HS-5 (cell line): ENCODE measurements around the gene FBXO39.
"Not testable (repeated sequence)": the region's sequence is repeated elsewhere in the genome, so short reads cannot be mapped to it uniquely, and the experiment has no call there.

Experiments
- DNase-seq: peaks from one replicate; pipeline ENCODE4 v3.0.0-alpha.2; 2012; ENCODE audit warnings: low read depth

Gene FBXO39

DNA sequence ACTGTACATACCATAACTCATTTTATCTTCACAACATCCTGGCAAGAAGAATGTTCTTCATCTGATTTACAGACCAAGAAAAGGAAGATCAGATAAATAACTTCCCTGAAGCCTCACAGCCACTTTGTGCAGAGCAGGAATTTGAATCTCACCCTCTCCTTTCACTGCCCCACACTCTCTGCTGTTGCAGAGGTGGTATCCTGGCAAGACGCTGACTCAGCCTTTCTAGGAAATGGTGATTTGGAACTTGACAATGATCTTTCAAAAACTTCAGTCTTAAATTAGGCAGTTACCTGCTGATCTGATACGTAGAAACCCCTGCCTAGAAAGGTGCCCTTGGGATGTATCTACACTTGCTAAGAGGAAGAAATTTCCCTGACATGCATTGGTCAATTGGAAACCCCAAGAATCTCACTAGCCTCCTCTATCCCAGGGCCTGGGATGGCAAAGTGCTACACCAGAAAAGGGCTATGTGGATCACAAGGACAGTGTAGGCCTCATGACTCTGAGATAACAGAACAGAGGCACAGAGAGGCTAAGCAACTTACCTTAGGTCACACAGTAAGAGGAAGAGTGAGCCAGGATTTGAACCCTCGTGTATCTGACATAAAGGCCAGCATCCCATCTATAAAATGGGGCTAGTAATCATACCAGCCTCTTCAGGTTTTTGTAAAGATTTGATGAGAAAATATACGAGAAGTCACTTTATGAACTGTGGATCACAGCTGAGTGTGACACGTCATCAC is 17.9 kb downstream of the FBXO39 start:
- no peak for DNase-seq

DNA sequence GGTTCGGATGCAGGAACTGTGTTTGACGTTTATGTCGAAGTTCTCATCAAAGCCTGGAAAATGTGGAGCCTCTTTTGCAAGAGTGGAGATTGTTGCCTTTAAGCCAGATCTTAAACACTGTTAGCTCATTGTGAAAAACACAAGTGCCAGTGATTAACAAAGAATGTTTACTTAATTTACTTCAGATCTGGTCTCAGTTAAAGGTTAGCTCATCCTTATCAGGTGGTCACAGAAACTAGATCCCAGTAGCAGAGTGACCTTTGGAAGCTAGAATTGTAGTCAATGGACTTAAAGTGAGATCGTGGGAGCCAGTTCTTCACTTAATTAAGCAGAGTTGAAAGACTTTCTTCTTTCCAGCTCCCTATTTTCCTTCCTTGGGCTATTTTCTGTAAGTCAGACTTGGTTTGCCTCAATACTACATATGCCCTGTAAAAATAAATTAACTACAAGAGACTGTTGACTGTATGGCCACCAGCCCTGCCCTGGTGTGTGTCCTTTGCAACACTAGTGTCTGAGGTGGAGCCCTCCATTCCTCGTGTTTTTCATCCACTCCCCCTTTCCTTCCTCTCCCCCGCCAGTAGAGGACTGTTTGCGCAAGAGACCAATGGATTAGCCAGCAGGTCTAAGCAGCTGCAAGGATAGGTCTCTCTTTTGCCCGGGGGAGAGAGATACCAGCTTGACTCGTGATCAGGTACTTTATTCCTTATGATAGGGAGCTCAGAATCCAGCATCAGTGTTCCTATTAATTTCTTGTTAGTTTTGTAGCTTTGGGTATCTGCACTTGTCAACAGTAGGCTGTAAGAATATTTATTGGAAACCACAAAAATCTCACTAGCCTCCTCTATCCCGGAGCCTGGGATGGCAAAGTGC is 20.2 kb downstream of the FBXO39 start:
- DNase-seq: no peak

DNA sequence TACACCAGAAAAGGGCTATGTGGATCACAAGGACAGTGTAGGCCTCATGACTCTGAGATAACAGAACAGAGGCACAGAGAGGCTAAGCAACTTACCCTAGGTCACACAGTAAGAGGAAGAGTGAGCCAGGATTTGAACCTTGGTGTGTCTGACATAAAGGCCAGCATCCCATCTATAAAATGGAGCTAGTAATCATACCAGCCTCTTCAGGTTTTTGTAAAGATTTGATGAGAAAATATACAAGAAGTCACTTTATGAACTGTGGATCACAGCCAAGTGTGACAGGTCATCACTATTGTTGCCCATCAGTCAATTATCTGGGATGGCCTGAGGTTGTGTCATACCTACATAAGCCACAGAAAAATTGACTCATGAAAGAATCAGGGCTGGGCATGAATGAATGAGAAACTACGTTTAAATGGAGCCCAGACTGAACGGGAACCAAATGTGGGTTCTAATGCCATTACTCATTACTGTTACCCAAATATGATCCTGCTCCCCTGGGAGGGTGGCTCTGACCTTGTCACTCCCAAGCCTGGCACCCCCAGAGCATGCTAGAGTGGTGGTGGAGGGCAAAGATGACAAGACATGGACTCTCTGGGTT is 21.0 kb downstream of the FBXO39 start:
- DNase-seq: peak; percentile 62

DNA sequence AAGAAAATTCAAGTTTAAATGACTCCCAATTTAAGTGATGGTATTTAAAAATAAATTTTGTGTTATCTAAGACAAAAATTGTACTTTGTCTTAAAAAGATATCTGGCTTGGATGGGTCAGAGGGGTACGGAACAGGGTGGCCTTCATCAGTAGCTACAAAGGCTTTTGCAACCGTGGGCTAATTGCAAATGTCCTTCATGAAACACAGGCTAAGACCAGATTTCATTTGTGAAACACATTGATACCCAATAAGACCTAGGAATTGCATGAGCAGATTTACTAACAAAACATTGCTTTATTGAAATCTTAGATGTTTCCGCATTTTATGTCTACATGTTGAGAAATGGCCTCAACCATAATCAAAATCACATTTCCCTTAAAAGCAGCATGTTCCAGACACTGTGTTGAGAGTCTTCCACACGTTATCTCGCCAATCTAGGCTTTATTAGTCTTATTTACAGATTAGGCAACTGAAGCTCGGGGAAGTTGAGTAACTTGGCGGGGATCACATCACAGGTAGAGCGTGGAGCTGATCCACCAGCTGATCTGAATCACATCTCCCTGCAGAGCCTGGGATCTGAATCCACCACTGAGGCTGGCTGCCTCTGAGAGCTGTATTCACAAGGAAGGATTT is 21.8 kb downstream of the FBXO39 start:
- DNase-seq: no peak

DNA sequence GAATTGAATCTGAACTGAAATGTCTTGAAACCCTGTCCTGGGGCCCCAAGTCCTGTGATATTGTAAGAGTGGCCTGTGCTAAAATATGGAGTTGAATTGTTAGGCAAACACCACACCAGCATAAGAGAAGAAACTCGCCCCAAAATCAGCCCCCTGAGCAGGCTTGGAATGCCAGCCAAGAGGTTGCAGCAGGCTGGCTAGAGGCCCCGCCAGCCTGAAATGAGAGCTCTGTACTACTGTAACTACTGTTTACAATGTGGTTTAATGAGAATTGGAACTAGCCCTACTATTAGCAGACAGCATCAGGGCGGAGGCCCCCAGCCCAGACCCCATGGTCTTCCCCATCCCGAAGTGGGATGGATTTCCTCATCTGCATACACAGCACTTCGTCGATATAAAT is 23.7 kb downstream of the FBXO39 start:
- DNase-seq: no peak

DNA sequence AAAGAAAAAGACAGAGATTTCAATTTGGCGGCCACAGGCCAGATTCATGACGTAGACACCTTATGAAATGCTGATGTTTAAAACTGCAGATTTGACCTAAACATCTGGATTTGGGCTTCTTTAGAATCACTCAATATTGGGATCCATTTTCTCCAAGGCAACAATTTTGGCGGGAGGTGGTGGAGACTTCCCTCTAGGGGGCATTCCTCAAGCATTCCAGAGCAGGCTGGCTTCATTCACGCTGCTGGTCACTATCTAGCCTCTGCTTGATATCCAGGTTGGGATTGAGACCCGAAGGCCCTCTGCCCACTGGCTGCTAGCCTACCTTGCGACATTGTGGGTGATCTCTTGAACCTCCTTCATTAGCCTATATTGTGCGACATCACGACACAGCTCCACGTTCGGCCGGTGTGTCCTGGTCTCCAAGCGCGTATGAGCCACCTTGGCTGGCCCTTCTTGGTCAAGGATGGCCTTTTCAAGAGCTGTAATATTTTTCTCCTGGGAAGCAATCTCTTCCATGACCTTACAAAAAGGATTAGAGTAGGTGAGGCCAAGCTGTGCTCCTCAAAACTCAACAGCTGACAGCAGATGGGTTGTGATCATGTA is 24.5 kb downstream of the FBXO39 start:
- DNase-seq: no peak

DNA sequence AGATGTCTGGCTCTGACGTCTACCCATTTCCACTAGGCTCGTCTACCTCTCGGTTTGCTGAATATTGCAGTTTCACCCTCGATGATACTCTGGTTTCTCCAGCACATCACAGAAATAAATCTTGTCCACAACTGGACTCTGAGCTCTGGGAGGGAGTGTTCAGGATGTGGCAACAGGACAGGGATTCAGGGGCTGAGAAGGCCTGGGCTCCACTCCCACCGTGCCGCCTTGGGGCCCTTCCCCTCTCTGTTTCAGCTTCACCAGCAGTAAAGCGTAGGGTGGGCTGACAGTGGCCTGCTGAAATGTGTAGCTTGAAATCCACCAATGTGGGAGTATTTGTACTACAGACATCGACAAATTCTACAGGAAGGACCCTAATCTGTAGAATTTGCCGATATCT is 35.5 kb downstream of the FBXO39 start:
- no peak for DNase-seq

DNA sequence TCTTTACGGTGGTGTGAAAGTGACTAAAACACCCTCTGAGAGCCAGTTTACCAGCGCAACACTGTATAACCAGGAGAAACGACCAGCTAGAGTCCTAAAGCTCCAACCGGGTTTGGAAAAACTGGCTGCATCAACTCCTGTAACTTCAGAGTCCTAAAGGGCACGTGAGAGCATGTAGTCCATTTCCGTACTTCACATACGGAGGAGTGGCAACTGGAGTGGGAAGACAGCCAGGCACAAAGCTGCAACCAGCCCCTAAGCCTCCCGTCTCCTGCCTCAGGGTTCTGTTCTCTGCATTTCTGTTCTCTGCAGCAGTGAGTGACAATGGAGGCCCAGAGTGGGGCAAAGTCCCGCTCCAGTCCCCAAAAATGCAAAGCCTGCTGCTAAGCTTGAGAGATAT is 36.3 kb downstream of the FBXO39 start:
- DNase-seq: no peak

DNA sequence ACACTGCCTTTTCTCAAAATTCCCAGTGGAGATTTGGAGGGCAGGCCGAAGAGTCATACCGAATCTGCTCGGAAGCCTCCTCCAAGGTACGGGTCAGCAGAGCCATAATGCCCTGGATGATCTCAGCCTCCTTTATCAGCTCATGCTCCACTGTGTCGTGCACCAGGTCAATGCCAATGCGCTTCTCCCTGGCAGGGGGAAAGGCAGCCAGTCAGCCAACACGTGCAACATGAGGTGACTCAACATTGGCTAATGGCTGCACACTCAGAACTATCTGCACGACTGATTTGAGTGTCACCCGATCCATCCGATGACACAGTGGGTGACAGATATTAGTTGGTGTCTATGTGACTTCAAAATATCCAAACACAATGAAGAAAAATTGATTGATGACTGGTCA is 39.8 kb downstream of the FBXO39 start:
- no peak for DNase-seq

DNA sequence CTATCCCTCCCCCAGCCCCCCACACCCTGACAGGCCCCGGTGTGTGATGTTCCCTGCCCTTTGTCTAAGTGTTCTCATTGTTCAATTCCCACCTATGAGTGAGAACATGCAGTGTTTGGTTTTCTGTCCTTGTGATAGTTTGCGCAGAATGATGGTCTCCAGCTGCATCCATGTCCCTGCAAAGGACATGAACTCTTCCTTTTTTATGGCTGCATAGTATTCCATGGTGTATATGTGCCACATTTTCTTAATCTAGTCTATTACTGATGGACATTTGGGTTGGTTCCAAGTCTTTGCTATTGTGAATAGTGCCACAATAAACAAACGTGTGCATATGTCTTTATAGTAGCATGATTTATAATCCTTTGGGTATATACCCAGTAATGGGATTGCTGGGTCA is 40.4 kb downstream of the FBXO39 start:
- not testable (repeated sequence) for DNase-seq

DNA sequence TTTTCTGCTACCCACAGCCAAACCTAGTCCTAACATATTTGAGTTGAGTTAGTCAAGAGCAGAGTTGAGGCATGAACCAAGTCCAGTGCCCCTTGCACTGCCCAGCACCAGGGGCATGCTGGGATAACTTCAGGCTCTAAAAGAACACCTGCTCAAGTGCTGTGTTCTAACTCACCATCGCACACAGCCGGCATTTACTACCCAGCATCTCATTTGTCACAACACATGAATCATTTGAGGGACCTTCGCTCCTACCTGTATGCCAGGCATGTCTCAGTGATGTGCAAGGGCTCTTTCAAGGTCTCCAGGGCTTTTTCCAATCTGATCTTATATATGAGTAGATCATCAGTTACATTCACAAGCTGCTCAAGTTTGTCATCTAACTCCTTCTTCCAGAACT is 42.9 kb downstream of the FBXO39 start:
- no peak for DNase-seq

DNA sequence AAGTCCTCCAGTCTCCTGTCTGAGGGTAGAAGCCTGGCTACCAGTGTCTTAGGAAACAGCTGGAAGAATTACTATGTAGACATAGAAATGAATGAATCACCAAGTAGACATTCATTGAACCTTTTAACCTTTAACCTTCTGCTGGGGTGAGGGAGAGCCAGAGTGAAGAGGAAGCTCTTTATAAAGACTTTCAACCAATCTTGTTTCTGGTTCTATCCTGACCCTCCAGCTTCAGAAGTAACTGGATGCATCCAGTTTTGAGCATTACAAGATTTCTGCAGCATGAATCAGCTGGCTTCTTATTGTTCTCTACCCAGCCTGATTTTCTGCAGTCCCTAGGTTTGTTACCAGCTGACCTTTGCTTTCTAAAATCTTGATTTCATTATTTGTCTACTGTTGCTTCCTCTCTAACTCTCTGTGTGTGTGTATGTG is 47.0 kb downstream of the FBXO39 start:
- DNase-seq: peak; percentile 88

DNA sequence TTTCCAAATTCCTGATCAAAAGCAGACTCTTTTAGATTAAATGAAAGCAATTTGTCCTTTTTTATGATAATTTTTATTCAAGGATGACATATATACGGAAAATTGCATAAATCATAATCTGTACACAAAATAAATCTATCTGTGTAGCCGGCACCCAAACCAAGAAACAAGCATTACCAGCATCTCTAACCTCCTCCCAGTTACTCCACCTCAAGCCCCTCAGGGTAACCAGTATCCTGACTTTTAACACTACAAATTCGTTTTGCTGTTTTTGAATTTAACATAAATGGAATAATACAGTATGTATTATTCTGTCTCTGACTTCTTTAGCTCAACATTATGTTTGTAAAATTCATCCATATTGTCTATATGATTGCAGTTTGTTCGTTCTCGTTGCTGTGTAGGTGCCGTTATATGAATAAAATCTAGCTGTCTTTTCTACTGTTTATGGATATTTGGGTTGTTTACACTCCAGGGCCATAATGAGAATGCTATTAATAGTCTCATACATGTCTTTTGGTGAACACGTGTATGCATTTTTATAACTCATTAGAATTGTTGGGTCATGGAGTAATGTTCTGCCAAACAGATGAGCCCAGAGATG is 54.5 kb downstream of the FBXO39 start:
- no peak for DNase-seq

DNA sequence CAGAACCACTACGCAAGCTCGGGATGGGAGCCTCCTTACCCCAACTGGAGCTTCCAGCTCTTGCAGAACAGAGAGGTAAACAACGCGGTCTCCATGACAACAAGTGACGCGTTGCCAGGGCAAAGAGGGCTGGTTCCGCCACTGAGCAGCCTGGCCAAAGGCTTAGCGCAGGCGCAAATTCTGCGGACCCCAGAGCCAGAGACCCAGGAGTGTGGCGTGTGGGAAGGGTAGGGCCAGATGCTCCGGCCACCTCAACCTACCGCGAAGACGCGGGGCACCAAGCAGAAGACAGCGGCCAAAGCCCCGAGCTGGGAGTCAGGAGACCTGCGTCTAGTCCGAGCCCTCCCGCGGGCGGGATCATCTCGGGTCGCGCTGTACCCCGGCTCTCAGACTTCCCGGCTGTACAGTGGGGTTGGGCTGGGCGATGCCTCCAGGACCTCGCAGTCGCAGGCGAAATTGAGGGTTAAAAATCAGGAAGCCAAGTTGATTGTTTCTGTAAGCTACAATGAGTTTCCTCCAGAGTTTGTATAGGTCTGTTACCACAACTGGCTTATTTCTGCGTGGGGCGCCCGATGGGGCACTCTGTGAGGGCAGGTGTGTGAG is 55.7 kb downstream of the FBXO39 start, which contains the start of gene TEKT1:
TSS of gene TEKT1 (minus strand) at position 69 of the 603 bp plus-strand sequence. CDS start 1,353 bp downstream, outside the sequence.
- DNase-seq: no peak
